Mucosa of stomach (tissue), 1 donor: ENCODE data around the gene ARHGEF11.

ENCODE experiments used
- H3K27me3 ChIP-seq: one replicate; pipeline ENCODE4 v1.7.0; 2013; ENCODE audit warnings: mild to moderate bottlenecking, low read length; ENCODE audit not compliant: control insufficient read depth, insufficient read depth
- H3K36me3 ChIP-seq: one replicate; pipeline ENCODE4 v1.7.0; 2013; ENCODE audit warnings: low read length; ENCODE audit not compliant: control insufficient read depth, insufficient read depth
- H3K4me1 ChIP-seq: one replicate; pipeline ENCODE4 v1.7.0; 2013; ENCODE audit warnings: mild to moderate bottlenecking, low read length; ENCODE audit not compliant: control insufficient read depth, insufficient read depth
- H3K4me3 ChIP-seq: one replicate; pipeline ENCODE4 v1.7.0; 2013; ENCODE audit warnings: low read length
- H3K9ac ChIP-seq: one replicate; pipeline ENCODE4 v1.7.0; 2013; ENCODE audit warnings: mild to moderate bottlenecking, low read length, moderate library complexity
- H3K9me3 ChIP-seq: one replicate; pipeline ENCODE4 v1.7.0; 2013; ENCODE audit warnings: mild to moderate bottlenecking, low read length, moderate library complexity; ENCODE audit not compliant: control insufficient read depth
- donor health status: Pancreatic carcinoma.

The ARHGEF11 gene

DNA sequence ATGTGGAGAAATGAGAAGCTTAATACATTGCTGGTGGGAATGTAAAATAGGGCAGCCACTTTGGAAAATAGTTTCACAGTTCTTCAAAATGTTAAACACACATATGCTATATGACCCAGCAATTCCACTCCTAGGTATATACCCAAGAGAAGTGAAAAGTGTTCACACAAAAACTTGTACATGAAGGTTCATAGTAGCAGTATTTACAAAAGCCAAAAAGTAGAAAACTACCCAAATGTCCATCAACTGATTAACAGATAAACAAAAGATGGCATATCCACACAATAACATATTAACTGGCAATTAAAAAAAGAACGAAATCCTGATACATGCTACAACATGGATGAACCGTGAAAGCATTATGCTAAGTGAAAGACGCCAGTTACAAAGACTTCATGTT is 33.7 kb downstream of the ARHGEF11 start:
- peaks cover 16% of the 10 kb centered on the region for H3K4me1 ChIP-seq
- no peak overlapping the region for H3K4me3 ChIP-seq
- H3K9ac ChIP-seq, result no peak overlapping the region
- no peaks in the 10 kb centered on the region for H3K9me3 ChIP-seq
- H3K36me3 ChIP-seq, result no peaks in the 10 kb centered on the region
- no peaks in the 10 kb centered on the region for H3K27me3 ChIP-seq

- Histone ChIP-seq H3K9me3 (no peaks in the 10 kb centered on the region), H3K4me1 (peaks cover 16% of the 10 kb centered on the region), H3K27me3 (no peaks in the 10 kb centered on the region), H3K9ac (no peak overlapping the region), H3K36me3 (no peaks in the 10 kb centered on the region), H3K4me3 (no peak overlapping the region)
These were observed 37.0 kb downstream of the ARHGEF11 start for GRCh38 chr1:157008502-157008901.

GRCh38 chr1:157007306-157007705 is 38.2 kb downstream of the ARHGEF11 start:
- no peaks in the 10 kb centered on the region for H3K36me3 ChIP-seq

DNA sequence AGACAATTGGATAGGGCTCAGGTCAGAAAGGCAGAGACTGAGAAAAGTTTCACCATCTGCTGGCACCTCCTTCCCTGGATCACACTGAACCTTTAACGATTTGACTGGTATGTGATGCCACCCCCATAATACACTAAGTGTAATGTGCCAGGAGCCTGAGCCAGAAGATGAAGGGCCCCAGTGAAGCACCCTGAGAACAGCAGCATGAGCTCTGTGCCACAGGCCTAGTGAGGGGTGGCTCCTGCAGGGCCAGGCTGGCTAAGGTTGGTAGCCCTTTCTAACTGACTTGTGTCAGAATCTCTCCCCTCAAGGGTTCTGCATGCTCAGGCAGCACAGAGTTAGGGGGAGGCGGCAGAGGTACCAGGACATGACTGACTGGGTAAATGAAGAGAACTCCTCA is 38.9 kb downstream of the ARHGEF11 start:
- Histone ChIP-seq H3K9me3 (no peaks in the 10 kb centered on the region), H3K36me3 (no peaks in the 10 kb centered on the region), H3K27me3 (no peaks in the 10 kb centered on the region), H3K9ac (no peak overlapping the region), H3K4me1 (peaks cover 16% of the 10 kb centered on the region), H3K4me3 (no peak overlapping the region)

More at GRCh38 chr1:157007306-157007705, 38.2 kb downstream of the ARHGEF11 start:
- Histone ChIP-seq H3K4me3 (no peak overlapping the region), H3K9ac (no peak overlapping the region), H3K9me3 (no peaks in the 10 kb centered on the region), H3K27me3 (no peaks in the 10 kb centered on the region), H3K4me1 (peaks cover 16% of the 10 kb centered on the region)

GRCh38 chr1:157005965-157006364 is 39.6 kb downstream of the ARHGEF11 start:
- Histone ChIP-seq H3K9ac (no peak overlapping the region), H3K36me3 (no peaks in the 10 kb centered on the region), H3K4me3 (no peak overlapping the region), H3K4me1 (peaks cover 16% of the 10 kb centered on the region), H3K27me3 (no peaks in the 10 kb centered on the region), H3K9me3 (no peaks in the 10 kb centered on the region)

GRCh38 chr1:157004806-157005205 is 40.7 kb downstream of the ARHGEF11 start:
- Histone ChIP-seq H3K27me3 (no peaks in the 10 kb centered on the region), H3K4me1 (peaks cover 16% of the 10 kb centered on the region), H3K9me3 (no peaks in the 10 kb centered on the region), H3K9ac (no peak overlapping the region), H3K36me3 (no peaks in the 10 kb centered on the region), H3K4me3 (no peak overlapping the region)

- H3K36me3 ChIP-seq, result no peaks in the 10 kb centered on the region
- no peak overlapping the region for H3K9ac ChIP-seq
- H3K4me1 ChIP-seq, result peaks cover 16% of the 10 kb centered on the region
- no peak overlapping the region for H3K4me3 ChIP-seq
- H3K27me3 ChIP-seq, result no peaks in the 10 kb centered on the region
- no peaks in the 10 kb centered on the region for H3K9me3 ChIP-seq
These were observed 41.2 kb downstream of the ARHGEF11 start for GRCh38 chr1:157004327-157004726.

GRCh38 chr1:157001304-157001703 is 44.2 kb downstream of the ARHGEF11 start:
- no peaks in the 10 kb centered on the region for H3K36me3 ChIP-seq
- H3K4me3 ChIP-seq, result no peak overlapping the region
- no peaks in the 10 kb centered on the region for H3K9me3 ChIP-seq
- H3K4me1 ChIP-seq, result peaks cover 6% of the 10 kb centered on the region
- H3K9ac ChIP-seq, result no peak overlapping the region
- no peaks in the 10 kb centered on the region for H3K27me3 ChIP-seq

- no peaks in the 10 kb centered on the region for H3K36me3 ChIP-seq
- no peaks in the 10 kb centered on the region for H3K9me3 ChIP-seq
- H3K27me3 ChIP-seq, result no peaks in the 10 kb centered on the region
- no peak overlapping the region for H3K4me3 ChIP-seq
- H3K9ac ChIP-seq, result no peak overlapping the region
- H3K4me1 ChIP-seq, result peaks cover 6% of the 10 kb centered on the region
These were observed 44.9 kb downstream of the ARHGEF11 start for GRCh38 chr1:157000686-157001085.

DNA sequence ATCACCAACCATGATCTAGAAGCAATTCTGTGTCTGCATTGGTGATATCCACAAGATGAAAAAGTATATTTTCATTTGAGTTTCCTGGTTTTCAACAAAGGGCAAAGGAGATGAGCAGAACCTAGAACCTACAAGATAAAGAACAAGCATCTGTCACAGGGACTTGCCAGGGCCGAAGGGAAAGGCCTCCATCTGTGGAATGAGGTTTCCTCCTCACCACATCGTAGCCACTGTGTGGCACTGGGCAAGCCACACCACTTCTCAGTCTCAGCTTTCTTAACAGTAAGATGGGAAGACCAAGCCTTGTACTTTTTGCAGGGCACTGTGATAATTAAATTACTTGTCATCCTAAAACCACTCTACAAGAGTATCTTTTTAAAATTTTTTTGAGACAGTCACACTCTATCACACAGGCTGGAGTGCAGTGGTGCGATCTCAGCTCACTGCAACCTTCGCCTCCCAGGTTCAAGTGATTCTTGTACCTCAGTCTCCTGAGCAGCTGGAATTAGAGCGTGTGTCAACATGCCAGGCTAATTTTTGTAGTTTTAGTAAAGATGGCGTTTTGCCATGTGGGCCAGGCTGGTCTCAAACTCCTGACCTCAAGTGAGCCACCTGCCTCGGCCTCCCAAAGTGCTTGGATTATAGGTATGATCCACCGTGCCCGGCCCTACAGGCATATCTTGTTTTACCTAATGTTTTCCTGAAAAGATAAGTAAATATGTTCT is 45.8 kb downstream of the ARHGEF11 start:
- no peaks in the 10 kb centered on the region for H3K36me3 ChIP-seq
- H3K9ac ChIP-seq, result no peak overlapping the region
- H3K27me3 ChIP-seq, result no peaks in the 10 kb centered on the region
- H3K9me3 ChIP-seq, result no peaks in the 10 kb centered on the region
- no peak overlapping the region for H3K4me3 ChIP-seq
- H3K4me1 ChIP-seq, result peaks cover 12% of the 10 kb centered on the region

DNA sequence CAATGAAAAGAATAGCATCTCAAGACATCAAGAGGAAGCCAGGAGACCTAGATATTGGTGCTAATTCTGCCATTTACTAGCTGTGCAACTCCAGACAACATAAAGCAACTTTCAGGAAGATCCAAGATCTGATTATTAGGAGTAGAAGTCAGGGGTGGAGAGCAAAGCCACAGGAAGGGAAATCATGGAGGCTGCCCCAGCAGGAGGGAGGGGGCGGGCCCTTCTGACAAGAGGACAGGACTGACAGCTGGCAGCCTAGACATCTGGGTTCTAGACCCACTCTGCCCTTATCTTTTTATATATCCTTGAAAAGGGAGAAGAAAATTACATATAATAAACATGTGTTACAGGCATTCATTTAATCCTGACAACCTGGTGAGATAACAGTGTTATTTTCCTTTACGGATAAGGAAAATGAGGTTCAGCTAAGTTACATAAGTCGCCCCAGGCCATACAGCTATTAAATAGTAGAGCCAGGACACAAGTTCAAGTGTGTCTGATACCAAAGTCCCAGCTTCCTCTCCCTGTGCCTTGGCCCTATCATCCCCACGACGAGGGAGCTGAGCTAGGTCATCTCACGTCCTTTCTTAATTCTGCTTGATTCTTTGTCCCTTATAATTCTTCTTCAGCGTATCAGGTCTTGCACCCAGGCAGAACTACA is 46.6 kb downstream of the ARHGEF11 start:
- Histone ChIP-seq H3K9me3 (no peaks in the 10 kb centered on the region), H3K4me1 (peaks cover 20% of the 10 kb centered on the region), H3K36me3 (no peaks in the 10 kb centered on the region), H3K9ac (no peak overlapping the region), H3K4me3 (no peak overlapping the region), H3K27me3 (no peaks in the 10 kb centered on the region)

DNA sequence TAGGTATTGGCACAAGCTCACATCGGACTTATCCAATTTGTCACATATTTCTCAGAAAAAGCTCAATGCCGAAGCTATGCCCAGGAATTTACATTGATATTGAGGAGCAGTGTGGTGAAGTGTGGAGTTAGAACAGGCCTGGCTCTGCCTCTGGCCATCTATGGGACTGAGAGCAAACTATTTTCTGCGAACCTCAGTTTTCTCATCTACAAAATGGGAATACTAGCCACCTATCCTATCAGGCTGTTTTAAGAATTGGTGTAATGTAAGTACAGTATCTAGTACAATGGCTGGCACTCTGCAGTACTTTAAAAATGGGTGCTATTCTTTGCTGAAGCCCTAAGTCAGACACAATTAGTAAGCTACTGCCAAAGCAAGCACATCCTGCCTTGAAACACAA is 47.2 kb downstream of the ARHGEF11 start:
- H3K27me3 ChIP-seq, result no peaks in the 10 kb centered on the region
- H3K9ac ChIP-seq, result no peak overlapping the region
- no peak overlapping the region for H3K4me3 ChIP-seq
- no peaks in the 10 kb centered on the region for H3K9me3 ChIP-seq
- H3K36me3 ChIP-seq, result no peaks in the 10 kb centered on the region
- H3K4me1 ChIP-seq, result peaks cover 26% of the 10 kb centered on the region
